IgD-negative memory B cell (primary cell): ENCODE data around the gene CASP6. TPM values are rescaled to one million over a fixed set of nuclear protein-coding genes. Genes with fewer than 3 reads are reported as not detected.

ENCODE experiments used
- polyA plus RNA-seq: library from polyadenylated mRNA; unstranded; fragments of 300-500 nt; fragmentation: Illumina TruSeq; gene quantifications from one replicate; pipeline ENCODE4 v1.2.3, GENCODE V29; 2021

The CASP6 gene
- polyA plus RNA-seq, 1 donor from 2014 or later = 21.8 TPM

Other genes with a start within 250 kb of the CASP6 start
- gene MCUB, start 143.2 kb downstream of the CASP6 start, polyA plus RNA-seq = 151 TPM
- gene PLA2G12A, start 26.6 kb upstream of the CASP6 start, polyA plus RNA-seq = 32.8 TPM
- gene CFI, start 98.6 kb upstream of the CASP6 start, polyA plus RNA-seq = not detected
- 19.2 TPM for gene GAR1, start 112.3 kb upstream of the CASP6 start, polyA plus RNA-seq
- not detected for gene RRH, start 124.5 kb upstream of the CASP6 start, polyA plus RNA-seq
- gene LRIT3, start 144.7 kb upstream of the CASP6 start, polyA plus RNA-seq = not detected
- gene EGF, start 209.4 kb upstream of the CASP6 start, polyA plus RNA-seq = 0.51 TPM